Fibroblast of lung (primary cell): ENCODE data around the gene IL6R.

Source experiments
- CTCF ChIP-seq, 2 donors: IDR thresholded peaks in 1 of 2; conservative IDR thresholded peaks in 1 of 2; 1 replicate in 1 of 2; 2 replicates in 1 of 2; pipeline ENCODE4 v1.5.1; 2011 to 2012; ENCODE audit warnings: low read length in 2 of 2, control low read depth in 1 of 2, inconsistent platforms in 1 of 2, low read depth in 1 of 2, mild to moderate bottlenecking in 1 of 2
- EZH2 ChIP-seq: IDR thresholded peaks from 2 replicates; pipeline ENCODE4 v1.5.1; 2012; ENCODE audit warnings: low read length, control low read depth, mild to moderate bottlenecking; ENCODE audit errors: missing control alignments

DNA sequence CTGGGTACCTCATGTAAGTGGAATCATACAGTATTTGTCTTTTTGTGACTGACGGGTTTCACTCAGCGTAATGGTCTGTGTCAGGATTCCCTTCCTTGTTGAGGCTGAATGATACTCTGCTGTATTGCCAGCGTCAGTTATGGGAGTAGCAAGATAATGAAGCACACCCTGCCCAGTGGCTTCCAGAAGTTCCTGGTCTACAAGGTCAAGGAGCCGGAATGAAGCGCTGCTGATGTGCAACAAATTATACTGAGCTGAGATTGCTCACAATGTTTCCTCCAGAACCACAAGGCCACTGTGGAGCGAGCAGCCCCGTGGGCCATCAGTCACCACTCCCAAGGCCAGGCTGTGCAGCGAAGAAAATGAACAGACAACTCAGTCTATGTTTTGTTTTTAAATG, 72.9 kb downstream of the IL6R start:
- TF ChIP-seq CTCF (conservative IDR thresholded peaks at IDR 0.05 in 1 of 2, IDR thresholded peaks at IDR 0.05 in 1 of 2; ENCODE audit: low read depth in 1 of 2, low read length in 2 of 2) (no peak), EZH2 (no peak)
